ENCODE data around the gene COG5. TPM values are rescaled to one million over a fixed set of nuclear protein-coding genes. Genes with fewer than 3 reads are reported as not detected.

COG5 gene
- total and polyA plus RNA-seq, 9 of the 15 experiments (the other 6 are each of a cell fraction or from before 2014, with no cell fraction given), result 15.3 to 75.1 (median 56.4) TPM

DNA sequence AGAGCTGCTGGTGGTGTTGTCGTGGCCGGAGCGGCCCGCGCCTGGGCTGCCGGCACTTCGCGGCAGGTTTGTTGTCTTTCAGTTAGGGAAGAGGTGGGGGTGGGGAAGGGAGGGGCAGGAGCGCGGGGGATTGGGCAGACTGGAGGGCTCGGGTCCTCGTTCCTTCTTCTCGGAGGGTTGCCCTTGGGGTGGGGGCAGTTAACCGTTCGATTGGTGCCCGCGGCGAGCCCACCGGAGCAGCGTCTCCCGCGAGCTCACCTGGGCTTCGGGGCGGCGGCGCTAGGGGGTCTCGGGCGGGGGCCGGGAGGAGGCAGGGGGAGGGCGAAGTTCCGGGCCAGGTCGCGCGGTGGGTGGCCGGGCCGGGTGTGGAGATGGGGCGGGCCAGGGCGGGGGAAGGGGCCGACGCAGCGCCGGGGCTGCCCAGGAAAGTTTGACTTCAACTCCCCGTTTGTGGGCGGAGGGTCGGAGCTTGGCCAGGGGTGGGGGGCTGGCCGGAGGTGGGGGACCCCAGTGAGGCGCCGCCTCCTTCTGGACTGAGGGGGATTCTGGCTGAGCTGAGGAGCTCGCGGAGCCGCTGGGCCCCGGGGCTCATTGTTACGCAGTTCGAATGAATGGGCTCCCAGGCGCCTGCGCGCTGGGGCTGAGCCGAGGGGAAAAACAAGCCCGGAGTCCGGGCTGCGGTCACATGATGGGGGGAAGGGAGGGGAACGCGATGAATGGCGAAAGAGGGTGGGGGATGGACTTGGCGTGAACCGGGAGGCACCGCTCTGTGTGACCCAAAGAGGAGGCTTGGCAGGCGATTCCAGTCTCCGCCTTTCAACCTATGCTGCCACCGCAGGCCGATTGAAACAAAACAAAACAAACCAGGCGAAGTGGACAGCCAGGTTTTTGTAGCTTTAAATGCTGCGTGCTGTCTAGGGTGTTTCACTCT lies 394.3 kb downstream of the COG5 start (continued):
- TF ChIP-seq, protein P1, sequence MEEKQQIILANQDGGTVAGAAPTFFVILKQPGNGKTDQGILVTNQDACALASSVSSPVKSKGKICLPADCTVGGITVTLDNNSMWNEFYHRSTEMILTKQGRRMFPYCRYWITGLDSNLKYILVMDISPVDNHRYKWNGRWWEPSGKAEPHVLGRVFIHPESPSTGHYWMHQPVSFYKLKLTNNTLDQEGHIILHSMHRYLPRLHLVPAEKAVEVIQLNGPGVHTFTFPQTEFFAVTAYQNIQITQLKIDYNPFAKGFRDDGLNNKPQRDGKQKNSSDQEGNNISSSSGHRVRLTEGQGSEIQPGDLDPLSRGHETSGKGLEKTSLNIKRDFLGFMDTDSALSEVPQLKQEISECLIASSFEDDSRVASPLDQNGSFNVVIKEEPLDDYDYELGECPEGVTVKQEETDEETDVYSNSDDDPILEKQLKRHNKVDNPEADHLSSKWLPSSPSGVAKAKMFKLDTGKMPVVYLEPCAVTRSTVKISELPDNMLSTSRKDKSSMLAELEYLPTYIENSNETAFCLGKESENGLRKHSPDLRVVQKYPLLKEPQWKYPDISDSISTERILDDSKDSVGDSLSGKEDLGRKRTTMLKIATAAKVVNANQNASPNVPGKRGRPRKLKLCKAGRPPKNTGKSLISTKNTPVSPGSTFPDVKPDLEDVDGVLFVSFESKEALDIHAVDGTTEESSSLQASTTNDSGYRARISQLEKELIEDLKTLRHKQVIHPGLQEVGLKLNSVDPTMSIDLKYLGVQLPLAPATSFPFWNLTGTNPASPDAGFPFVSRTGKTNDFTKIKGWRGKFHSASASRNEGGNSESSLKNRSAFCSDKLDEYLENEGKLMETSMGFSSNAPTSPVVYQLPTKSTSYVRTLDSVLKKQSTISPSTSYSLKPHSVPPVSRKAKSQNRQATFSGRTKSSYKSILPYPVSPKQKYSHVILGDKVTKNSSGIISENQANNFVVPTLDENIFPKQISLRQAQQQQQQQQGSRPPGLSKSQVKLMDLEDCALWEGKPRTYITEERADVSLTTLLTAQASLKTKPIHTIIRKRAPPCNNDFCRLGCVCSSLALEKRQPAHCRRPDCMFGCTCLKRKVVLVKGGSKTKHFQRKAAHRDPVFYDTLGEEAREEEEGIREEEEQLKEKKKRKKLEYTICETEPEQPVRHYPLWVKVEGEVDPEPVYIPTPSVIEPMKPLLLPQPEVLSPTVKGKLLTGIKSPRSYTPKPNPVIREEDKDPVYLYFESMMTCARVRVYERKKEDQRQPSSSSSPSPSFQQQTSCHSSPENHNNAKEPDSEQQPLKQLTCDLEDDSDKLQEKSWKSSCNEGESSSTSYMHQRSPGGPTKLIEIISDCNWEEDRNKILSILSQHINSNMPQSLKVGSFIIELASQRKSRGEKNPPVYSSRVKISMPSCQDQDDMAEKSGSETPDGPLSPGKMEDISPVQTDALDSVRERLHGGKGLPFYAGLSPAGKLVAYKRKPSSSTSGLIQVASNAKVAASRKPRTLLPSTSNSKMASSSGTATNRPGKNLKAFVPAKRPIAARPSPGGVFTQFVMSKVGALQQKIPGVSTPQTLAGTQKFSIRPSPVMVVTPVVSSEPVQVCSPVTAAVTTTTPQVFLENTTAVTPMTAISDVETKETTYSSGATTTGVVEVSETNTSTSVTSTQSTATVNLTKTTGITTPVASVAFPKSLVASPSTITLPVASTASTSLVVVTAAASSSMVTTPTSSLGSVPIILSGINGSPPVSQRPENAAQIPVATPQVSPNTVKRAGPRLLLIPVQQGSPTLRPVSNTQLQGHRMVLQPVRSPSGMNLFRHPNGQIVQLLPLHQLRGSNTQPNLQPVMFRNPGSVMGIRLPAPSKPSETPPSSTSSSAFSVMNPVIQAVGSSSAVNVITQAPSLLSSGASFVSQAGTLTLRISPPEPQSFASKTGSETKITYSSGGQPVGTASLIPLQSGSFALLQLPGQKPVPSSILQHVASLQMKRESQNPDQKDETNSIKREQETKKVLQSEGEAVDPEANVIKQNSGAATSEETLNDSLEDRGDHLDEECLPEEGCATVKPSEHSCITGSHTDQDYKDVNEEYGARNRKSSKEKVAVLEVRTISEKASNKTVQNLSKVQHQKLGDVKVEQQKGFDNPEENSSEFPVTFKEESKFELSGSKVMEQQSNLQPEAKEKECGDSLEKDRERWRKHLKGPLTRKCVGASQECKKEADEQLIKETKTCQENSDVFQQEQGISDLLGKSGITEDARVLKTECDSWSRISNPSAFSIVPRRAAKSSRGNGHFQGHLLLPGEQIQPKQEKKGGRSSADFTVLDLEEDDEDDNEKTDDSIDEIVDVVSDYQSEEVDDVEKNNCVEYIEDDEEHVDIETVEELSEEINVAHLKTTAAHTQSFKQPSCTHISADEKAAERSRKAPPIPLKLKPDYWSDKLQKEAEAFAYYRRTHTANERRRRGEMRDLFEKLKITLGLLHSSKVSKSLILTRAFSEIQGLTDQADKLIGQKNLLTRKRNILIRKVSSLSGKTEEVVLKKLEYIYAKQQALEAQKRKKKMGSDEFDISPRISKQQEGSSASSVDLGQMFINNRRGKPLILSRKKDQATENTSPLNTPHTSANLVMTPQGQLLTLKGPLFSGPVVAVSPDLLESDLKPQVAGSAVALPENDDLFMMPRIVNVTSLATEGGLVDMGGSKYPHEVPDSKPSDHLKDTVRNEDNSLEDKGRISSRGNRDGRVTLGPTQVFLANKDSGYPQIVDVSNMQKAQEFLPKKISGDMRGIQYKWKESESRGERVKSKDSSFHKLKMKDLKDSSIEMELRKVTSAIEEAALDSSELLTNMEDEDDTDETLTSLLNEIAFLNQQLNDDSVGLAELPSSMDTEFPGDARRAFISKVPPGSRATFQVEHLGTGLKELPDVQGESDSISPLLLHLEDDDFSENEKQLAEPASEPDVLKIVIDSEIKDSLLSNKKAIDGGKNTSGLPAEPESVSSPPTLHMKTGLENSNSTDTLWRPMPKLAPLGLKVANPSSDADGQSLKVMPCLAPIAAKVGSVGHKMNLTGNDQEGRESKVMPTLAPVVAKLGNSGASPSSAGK (IDR thresholded peaks at IDR 0.05), result no peak
- TF ChIP-seq NRF1 (conservative IDR thresholded peaks at IDR 0.05 in 1 of 2, IDR thresholded peaks at IDR 0.05 in 1 of 2) (peak; percentile 95 to 96), C11orf30 (IDR thresholded peaks at IDR 0.05; ENCODE audit: low read depth) (peak; percentile 62), SIN3A (IDR thresholded peaks at IDR 0.05; ENCODE audit: borderline replicate concordance in 2 of 2, control insufficient read depth in 1 of 2, low read depth in 2 of 2, low read length in 2 of 2) (peak; percentile 90 to 93), NFYB (IDR thresholded peaks at IDR 0.05; ENCODE audit: extremely low read depth, insufficient read length) (no peak), PCBP1 (IDR thresholded peaks at IDR 0.05; ENCODE audit: low read depth, low read length, poor library complexity, severe bottlenecking) (peak; percentile 90), RUNX1 (IDR thresholded peaks at IDR 0.05; ENCODE audit: low read depth) (0 out of 2 replicates have a peak, but pooled peaks have one; percentile 35), MAFK (IDR thresholded peaks at IDR 0.05; ENCODE audit: low read length) (no peak; the same call in 1 of the 2 replicates), SRSF3 (IDR thresholded peaks at IDR 0.05; ENCODE audit: insufficient read depth, low read length) (0 out of 2 replicates have a peak, but pooled peaks have one; percentile 18), SP1 (CRISPR knock-in tag; IDR thresholded peaks at IDR 0.05) (peak; percentile 84), SAFB (IDR thresholded peaks at IDR 0.05; ENCODE audit: borderline replicate concordance, low read depth, low read length) (no peak; the same call in 1 of the 2 replicates)
- TF ChIP-seq, protein P2, sequence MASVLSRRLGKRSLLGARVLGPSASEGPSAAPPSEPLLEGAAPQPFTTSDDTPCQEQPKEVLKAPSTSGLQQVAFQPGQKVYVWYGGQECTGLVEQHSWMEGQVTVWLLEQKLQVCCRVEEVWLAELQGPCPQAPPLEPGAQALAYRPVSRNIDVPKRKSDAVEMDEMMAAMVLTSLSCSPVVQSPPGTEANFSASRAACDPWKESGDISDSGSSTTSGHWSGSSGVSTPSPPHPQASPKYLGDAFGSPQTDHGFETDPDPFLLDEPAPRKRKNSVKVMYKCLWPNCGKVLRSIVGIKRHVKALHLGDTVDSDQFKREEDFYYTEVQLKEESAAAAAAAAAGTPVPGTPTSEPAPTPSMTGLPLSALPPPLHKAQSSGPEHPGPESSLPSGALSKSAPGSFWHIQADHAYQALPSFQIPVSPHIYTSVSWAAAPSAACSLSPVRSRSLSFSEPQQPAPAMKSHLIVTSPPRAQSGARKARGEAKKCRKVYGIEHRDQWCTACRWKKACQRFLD (CRISPR knock-in tag; IDR thresholded peaks at IDR 0.05), result peak; percentile 90
